H1 (cell line): ENCODE results near the gene GRIP1. TPM values are rescaled to one million over a fixed set of nuclear protein-coding genes. Genes with fewer than 3 reads are reported as not detected.

Experiments used
- HDAC2 ChIP-seq, 2 experiments: fragments of 300-600 bp in 1 of 2; sonication (generic) in 1 of 2; IDR thresholded peaks; 2 replicates each; pipeline ENCODE4 v1.6.1; 2011 to 2012; ENCODE audit warnings: low read depth in 2 of 2, low read length in 2 of 2, mild to moderate bottlenecking in 2 of 2, moderate library complexity in 2 of 2, borderline replicate concordance in 1 of 2, inconsistent platforms in 1 of 2
- RNF2 ChIP-seq: fragments of 200-900, 300-1000 bp; sonication (generic); IDR thresholded peaks from 2 replicates; pipeline ENCODE4 v1.7.1; 2016; ENCODE audit warnings: borderline replicate concordance, low read depth, mild to moderate bottlenecking, antibody characterized with exemption, low read length; ENCODE audit not compliant: poor library complexity, severe bottlenecking; ENCODE audit errors: missing control alignments
- polyA plus RNA-seq, 7 experiments: library from polyadenylated mRNA; depleted of rRNA in 3 of 7; stranded (reverse) in 5 of 7; unstranded in 2 of 7; fragments of >200 nt in 5 of 7; fragments of 200-250 nt in 2 of 7; gene quantifications; 1 replicate in 5 of 7; 2 replicates in 1 of 7; 4 replicates in 1 of 7; pipeline versions ENCODE4 v1.2.1 to v1.2.3, GENCODE V29; 2011 to 2013; ENCODE audit warnings: missing spikeins in 2 of 7, mixed read lengths in 2 of 7
- total RNA-seq: library from RNA; stranded (reverse); fragmentation: NEBNext Ultra II Directional; extraction: Animal tissue kit (Norgen Biotek cat#: 25700); gene quantifications from 2 replicates; pipeline ENCODE4 v1.2.1, GENCODE V29; 2021

The GRIP1 gene
- total and polyA plus RNA-seq, 2 of the 8 experiments (the other 6 are each of a cell fraction or from before 2014, with no cell fraction given), result 4.5 to 27.3 TPM

- TF ChIP-seq HDAC2 (IDR thresholded peaks at IDR 0.05; ENCODE audit: borderline replicate concordance in 1 of 2, low read depth in 2 of 2, low read length in 2 of 2) (no peak), RNF2 (no peak)
- TF ChIP-seq, all 59 proteins: peak for 0
Observed at GRCh38 chr12:66461331-66461730, 217.5 kb downstream of the GRIP1 start (continued).
